ENCODE data around the gene ARVCF. TPM values are rescaled to one million over a fixed set of nuclear protein-coding genes. Genes with fewer than 3 reads are reported as not detected.

The ARVCF gene
- total and polyA plus RNA-seq, 9 of the 15 experiments (the other 6 are each of a cell fraction or from before 2014, with no cell fraction given) = 0.03 to 97.4 (median 15.6) TPM

GRCh38 chr22:19988965-19989724 is 27.5 kb downstream of the ARVCF start (continued):
- no peak for TF ChIP-seq IRF1 (CRISPR knock-in tag; IDR thresholded peaks at IDR 0.05; ENCODE audit: borderline replicate concordance)
- no peak for TF ChIP-seq HINFP (tag; conservative IDR thresholded peaks at IDR 0.05; ENCODE audit: low read depth)
- no peak; the same call in 1 of the 2 replicates for TF ChIP-seq RUNX1 (IDR thresholded peaks at IDR 0.05; ENCODE audit: low read depth)
- TF ChIP-seq POU5F1 (IDR thresholded peaks at IDR 0.05; ENCODE audit: borderline replicate concordance, low read depth, low read length, partially characterized antibody) = no peak
- no peak for TF ChIP-seq ZZZ3 (IDR thresholded peaks at IDR 0.05)
- peak; percentile 96 for TF ChIP-seq SMAD4 (CRISPR knock-in tag; conservative IDR thresholded peaks at IDR 0.05)
- TF ChIP-seq NR4A1 (CRISPR knock-in tag; IDR thresholded peaks at IDR 0.05) = 0 out of 2 replicates have a peak, but pooled peaks have one; percentile 33
- peak; percentile 93 for TF ChIP-seq NR4A1 (tag; IDR thresholded peaks at IDR 0.05)
- no peak for TF ChIP-seq ZNF274 (IDR thresholded peaks at IDR 0.05; ENCODE audit: borderline replicate concordance, low read depth, low read length)
- TF ChIP-seq, protein P1, sequence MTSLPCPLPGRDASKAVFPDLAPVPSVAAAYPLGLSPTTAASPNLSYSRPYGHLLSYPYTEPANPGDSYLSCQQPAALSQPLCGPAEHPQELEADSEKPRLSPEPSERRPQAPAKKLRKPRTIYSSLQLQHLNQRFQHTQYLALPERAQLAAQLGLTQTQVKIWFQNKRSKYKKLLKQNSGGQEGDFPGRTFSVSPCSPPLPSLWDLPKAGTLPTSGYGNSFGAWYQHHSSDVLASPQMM (CRISPR knock-in tag; IDR thresholded peaks at IDR 0.05) = no peak
- TF ChIP-seq TGIF2 (CRISPR knock-in tag; IDR thresholded peaks at IDR 0.05) = no peak
- TF ChIP-seq ARID2 (IDR thresholded peaks at IDR 0.05) = no peak
- TF ChIP-seq PML (IDR thresholded peaks at IDR 0.05; ENCODE audit: low read length) = no peak
- no peak for TF ChIP-seq CSDE1 (IDR thresholded peaks at IDR 0.05)
- no peak for TF ChIP-seq KAT7 (CRISPR knock-in tag; IDR thresholded peaks at IDR 0.05; ENCODE audit: borderline replicate concordance)
- TF ChIP-seq EP400 (IDR thresholded peaks at IDR 0.05) = no peak
- no peak for TF ChIP-seq HOXB6 (CRISPR knock-in tag; IDR thresholded peaks at IDR 0.05; ENCODE audit: borderline replicate concordance)
- no peak for TF ChIP-seq FOSL1 (tag; conservative IDR thresholded peaks at IDR 0.05)
- TF ChIP-seq E2F3 (CRISPR knock-in tag; IDR thresholded peaks at IDR 0.05) = 0 out of 2 replicates have a peak, but pooled peaks have one; percentile 36
- TF ChIP-seq ATF4 (CRISPR knock-in tag; IDR thresholded peaks at IDR 0.05) = no peak
- TF ChIP-seq ZNF75A (CRISPR knock-in tag; IDR thresholded peaks at IDR 0.05) = no peak
- no peak for TF ChIP-seq DNMT1 (IDR thresholded peaks at IDR 0.05)
- TF ChIP-seq TAF9B (IDR thresholded peaks at IDR 0.05; ENCODE audit: partially characterized antibody) = no peak
- TF ChIP-seq ELK1 (CRISPR knock-in tag; IDR thresholded peaks at IDR 0.05) = no peak
- TF ChIP-seq SOX6 (IDR thresholded peaks at IDR 0.05) = no peak; the same call in 1 of the 2 replicates
- no peak for TF ChIP-seq GABPB1 (CRISPR knock-in tag; IDR thresholded peaks at IDR 0.05)

All from K562 (cell line).